Hippocampal formation (tissue), 2 donors: ENCODE results near the gene ADCY2.

Experiments used
- DNase-seq, 2 donors: peaks; one replicate each; lab custom pipeline; 2025; lab: John Stamatoyannopoulos, UW

Gene ADCY2

GRCh38 chr5:7437836-7438235 lies 41.9 kb downstream of the ADCY2 start:
- no peak for DNase-seq

- DNase-seq = no peak
Measured at GRCh38 chr5:7445068-7445467, 49.1 kb downstream of the ADCY2 start.

GRCh38 chr5:7445831-7446230 lies 49.9 kb downstream of the ADCY2 start:
- DNase-seq = no peak

- DNase-seq = no peak
Measured at GRCh38 chr5:7446913-7447312, 51.0 kb downstream of the ADCY2 start.

- DNase-seq = no peak
Measured at GRCh38 chr5:7453947-7454346, 58.0 kb downstream of the ADCY2 start.

- no peak for DNase-seq
Measured at GRCh38 chr5:7456206-7456605, 60.3 kb downstream of the ADCY2 start.

GRCh38 chr5:7461371-7461770 lies 65.4 kb downstream of the ADCY2 start:
- DNase-seq = no peak

- no peak for DNase-seq
Measured at GRCh38 chr5:7462758-7463157, 66.8 kb downstream of the ADCY2 start.

- no peak for DNase-seq
Measured at GRCh38 chr5:7464182-7464581, 68.2 kb downstream of the ADCY2 start.

- no peak for DNase-seq
Measured at GRCh38 chr5:7467179-7467578, 71.2 kb downstream of the ADCY2 start.

GRCh38 chr5:7468742-7469141 lies 72.8 kb downstream of the ADCY2 start:
- DNase-seq = no peak

- no peak for DNase-seq
Measured at GRCh38 chr5:7471710-7472109, 75.8 kb downstream of the ADCY2 start.

- DNase-seq = no peak
Measured at GRCh38 chr5:7473115-7473514, 77.2 kb downstream of the ADCY2 start.

GRCh38 chr5:7473668-7474215 lies 77.8 kb downstream of the ADCY2 start:
- no peak for DNase-seq

- no peak for DNase-seq
Measured at GRCh38 chr5:7474821-7475403, 79.0 kb downstream of the ADCY2 start.

GRCh38 chr5:7478459-7478858 lies 82.5 kb downstream of the ADCY2 start:
- DNase-seq = no peak

GRCh38 chr5:7488734-7489133 lies 92.8 kb downstream of the ADCY2 start:
- DNase-seq = no peak

- DNase-seq = no peak
Measured at GRCh38 chr5:7492371-7492770, 96.4 kb downstream of the ADCY2 start.

- no peak for DNase-seq
Measured at GRCh38 chr5:7493081-7493480, 97.1 kb downstream of the ADCY2 start.

- DNase-seq = no peak
Measured at GRCh38 chr5:7493622-7494021, 97.7 kb downstream of the ADCY2 start.

- DNase-seq = no peak
Measured at GRCh38 chr5:7494481-7495130, 98.7 kb downstream of the ADCY2 start.

- no peak for DNase-seq
Measured at GRCh38 chr5:7495131-7495517, 99.2 kb downstream of the ADCY2 start.

- no peak for DNase-seq
Measured at GRCh38 chr5:7500256-7500655, 104.3 kb downstream of the ADCY2 start.

- no peak for DNase-seq
Measured at GRCh38 chr5:7501061-7501460, 105.1 kb downstream of the ADCY2 start.
